B cell (primary cell): Measurements from ENCODE around the gene TMEM97. TPM values are rescaled to one million over a fixed set of nuclear protein-coding genes. Genes with fewer than 3 reads are reported as not detected.

ENCODE experiments used
- ATAC-seq: fragments of 200-7000 bp; cut with Tn5 transposase; one replicate; pipeline ENCODE4 v1.10.0; 2021; ENCODE audit warnings: low read depth, mild to moderate bottlenecking, moderate number of reproducible peaks, moderate library complexity
- CTCF ChIA-PET: fragments of 350-600 bp; sonication (Branson Sonifier 250); formaldehyde crosslinking; loops from one replicate; lab custom pipeline; 2021; ENCODE audit warnings: antibody characterized with exemption, inconsistent platforms; lab: Charles Lee
- POLR2A ChIA-PET: fragments of 350-600 bp; sonication (Branson Sonifier 250); formaldehyde crosslinking; loops from one replicate; lab custom pipeline; 2021; ENCODE audit warnings: antibody characterized with exemption; lab: Charles Lee
- DNase-seq: peaks from one replicate; pipeline ENCODE4 v3.0.0; 2013
- H2AFZ ChIP-seq: 2 replicates; pipeline ENCODE4 v1.6.1; 2012; ENCODE audit warnings: mild to moderate bottlenecking, low read depth, low read length; ENCODE audit not compliant: insufficient read depth, poor library complexity, severe bottlenecking
- H3K27ac ChIP-seq, 2 donors: 1 replicate in 1 of 2; 2 replicates in 1 of 2; pipeline ENCODE4 v1.5.1; 2012 to 2013; ENCODE audit warnings: low read length in 2 of 2, mild to moderate bottlenecking in 2 of 2, moderate library complexity in 1 of 2
- H3K27me3 ChIP-seq, 4 experiments: fragments of 200-600 bp in 1 of 4; sonication (generic) in 1 of 4; replicated peaks in 1 of 4; 1 replicate in 2 of 4; 2 replicates in 2 of 4; pipeline versions ENCODE4 v1.6.1 to v1.7.0; 2013 to 2016; ENCODE audit warnings: low read length in 3 of 4, mild to moderate bottlenecking in 2 of 4, mixed read lengths in 1 of 4, moderate library complexity in 1 of 4; ENCODE audit not compliant: insufficient read depth in 4 of 4, control insufficient read depth in 3 of 4; ENCODE audit errors: control extremely low read depth in 1 of 4
- H3K36me3 ChIP-seq, 2 experiments: replicated peaks in 1 of 2; 1 replicate in 1 of 2; 2 replicates in 1 of 2; pipeline versions ENCODE4 v1.6.1 to v1.7.1; 2013; ENCODE audit warnings: low read length in 1 of 2; ENCODE audit not compliant: insufficient read depth in 2 of 2, control insufficient read depth in 1 of 2; ENCODE audit errors: control extremely low read depth in 1 of 2, extremely low read depth in 1 of 2
- H3K4me1 ChIP-seq, 2 donors: fragments of 200-600 bp in 1 of 2; sonication (generic) in 1 of 2; 1 replicate in 1 of 2; 2 replicates in 1 of 2; pipeline versions ENCODE4 v1.5.1 to v1.6.1; 2013 to 2017; ENCODE audit warnings: low read length in 2 of 2; ENCODE audit not compliant: control insufficient read depth in 2 of 2, insufficient read depth in 2 of 2
- H3K4me2 ChIP-seq: replicated peaks from 2 replicates; pipeline ENCODE3; 2012; ENCODE audit warnings: mild to moderate bottlenecking, low read depth, low read length; ENCODE audit not compliant: poor library complexity, severe bottlenecking
- H3K4me3 ChIP-seq, 5 experiments: fragments of 200-600 bp in 1 of 5; sonication (generic) in 1 of 5; 1 replicate in 3 of 5; 2 replicates in 2 of 5; pipeline versions ENCODE4 v1.5.1 to v1.7.0; 2011 to 2016; ENCODE audit warnings: low read length in 4 of 5, mild to moderate bottlenecking in 4 of 5, low read depth in 2 of 5, control low read depth in 1 of 5, moderate library complexity in 1 of 5; ENCODE audit not compliant: insufficient read depth in 1 of 5; ENCODE audit errors: control extremely low read depth in 1 of 5, extremely low read depth in 1 of 5
- H3K79me2 ChIP-seq: fragments of 200-600 bp; sonication (generic); one replicate; pipeline ENCODE4 v1.6.0; 2016; ENCODE audit warnings: low read length; ENCODE audit not compliant: control insufficient read depth, insufficient read depth
- H3K9ac ChIP-seq: fragments of 200-600 bp; sonication (generic); 2 replicates; pipeline ENCODE4 v1.6.1; 2017; ENCODE audit warnings: mild to moderate bottlenecking, low read length, moderate library complexity
- H3K9me3 ChIP-seq, 3 donors: one replicate each; pipeline versions ENCODE4 v1.6.1 to v1.7.1; 2013; ENCODE audit warnings: low read length in 2 of 3; ENCODE audit not compliant: control insufficient read depth in 2 of 3, insufficient read depth in 1 of 3; ENCODE audit errors: control extremely low read depth in 1 of 3
- H4K20me1 ChIP-seq: 2 replicates; pipeline ENCODE4 v1.6.0; 2012; ENCODE audit warnings: mild to moderate bottlenecking, low read length; ENCODE audit not compliant: insufficient read depth, control insufficient read depth, poor library complexity, severe bottlenecking
- H3K27ac Mint-ChIP-seq: one replicate; pipeline ENCODE4 v1.8.0; 2021; ENCODE audit warnings: mixed read lengths
- H3K27me3 Mint-ChIP-seq: one replicate; pipeline ENCODE4 v1.8.0; 2021; ENCODE audit warnings: mixed read lengths
- H3K4me1 Mint-ChIP-seq: one replicate; pipeline ENCODE4 v1.8.0; 2021; ENCODE audit warnings: mixed read lengths
- H3K4me3 Mint-ChIP-seq: one replicate; pipeline ENCODE4 v1.8.0; 2021; ENCODE audit warnings: mixed read lengths
- H3K9me3 Mint-ChIP-seq: one replicate; pipeline ENCODE4 v1.8.0; 2022; ENCODE audit warnings: mixed read lengths; ENCODE audit not compliant: insufficient read depth
- CTCF ChIP-seq: fragments of 200-600 bp; IDR thresholded peaks from one replicate; pipeline ENCODE4 v1.8.0; 2022; ENCODE audit warnings: antibody characterized with exemption, mild to moderate bottlenecking
- EZH2 ChIP-seq: IDR thresholded peaks from 2 replicates; pipeline ENCODE4 v1.6.1; 2012; ENCODE audit warnings: borderline replicate concordance, low read depth, mild to moderate bottlenecking, moderate library complexity, low read length; ENCODE audit not compliant: insufficient read depth, poor library complexity, severe bottlenecking
- WGBS: methylation state at CpG from one replicate; pipeline ENCODE4 v1.1.5; 2013; ENCODE audit warnings: missing lambda C conversion rate; ENCODE audit not compliant: insufficient coverage; 5-methylcytosine and 5-hydroxymethylcytosine counted together
- intact Hi-C: fragments of 100-400 bp; cut with micrococcal nuclease; formaldehyde crosslinking; loops from one replicate; pipeline ENCODE4 v1.10.0; 2022
- polyA plus RNA-seq: library from polyadenylated mRNA; depleted of rRNA; stranded (reverse); fragments of >200 nt; gene quantifications from 2 replicates; pipeline ENCODE4 v1.2.3, GENCODE V29; 2012
- total RNA-seq, 2 donors: library from RNA; stranded (reverse); fragments of 120-200 nt in 1 of 2; gene quantifications; 1 replicate in 1 of 2; 2 replicates in 1 of 2; pipeline versions ENCODE4 v1.2.3 to v1.2.4, GENCODE V29; 2013 to 2022

Gene TMEM97
- total and polyA plus RNA-seq, 2 donors (not counting 1 experiment from before 2014, with no cell fraction given) = 1.6 to 6.4 TPM

DNA sequence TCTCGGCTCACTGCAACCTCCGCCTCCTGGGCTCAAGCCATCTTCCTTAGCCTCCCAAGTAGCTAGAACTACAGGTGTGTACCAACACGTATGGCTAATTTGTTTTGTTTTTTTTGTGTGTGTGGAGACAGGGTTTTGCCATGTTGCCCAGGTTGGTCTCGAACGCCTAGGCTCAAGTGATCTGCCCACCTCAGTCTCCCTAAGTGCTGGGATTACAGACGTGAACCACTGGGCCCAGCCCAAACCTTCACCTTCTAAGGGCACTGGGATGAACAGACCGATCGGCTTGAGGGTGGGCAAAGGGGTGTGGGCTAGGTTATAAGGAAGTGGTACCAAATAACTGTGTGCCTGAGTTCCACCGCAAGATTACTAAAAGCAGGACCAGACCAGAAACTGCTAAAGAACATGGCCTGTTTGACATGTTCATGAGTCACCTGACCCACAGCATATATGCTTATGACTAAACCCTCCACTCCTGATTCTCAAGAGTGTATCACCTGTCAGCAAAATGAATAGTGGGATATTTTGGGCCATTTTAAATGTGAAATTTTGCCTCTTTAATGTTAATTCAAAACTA lies 8.1 kb downstream of the TMEM97 start:
- ChIA-PET CTCF (no interaction called here), POLR2A (no interaction called here)
- Histone ChIP-seq H4K20me1 (peaks cover 4% of the 10 kb centered on the region), H3K27me3 (no peaks in the 10 kb centered on the region), H3K4me1 (no peaks in the 10 kb centered on the region), H3K36me3 (peaks cover 0 to 45% of the 10 kb centered on the region in 2 experiments), H3K4me2 (no peak overlapping the region), H3K27ac (no peak overlapping the region), H3K9ac (no peak overlapping the region), H3K79me2 (peaks cover 7% of the 10 kb centered on the region), H3K9me3 (no peaks in the 10 kb centered on the region), H3K4me3 (no peak overlapping the region), H2AFZ (no peak overlapping the region)
- DNase-seq (no peak), ATAC-seq (no peak)
- Mint-ChIP-seq H3K4me1 (peaks cover 5% of the 10 kb centered on the region), H3K27me3 (no peaks in the 10 kb centered on the region), H3K4me3 (no peak overlapping the region), H3K27ac (no peak overlapping the region), H3K9me3 (no peaks in the 10 kb centered on the region)
- 89% methylated on average over 4 of the region's 9 CpGs for WGBS
- intact Hi-C loops = no loop called here
- no peak for TF ChIP-seq CTCF
- no peak for TF ChIP-seq EZH2

DNA sequence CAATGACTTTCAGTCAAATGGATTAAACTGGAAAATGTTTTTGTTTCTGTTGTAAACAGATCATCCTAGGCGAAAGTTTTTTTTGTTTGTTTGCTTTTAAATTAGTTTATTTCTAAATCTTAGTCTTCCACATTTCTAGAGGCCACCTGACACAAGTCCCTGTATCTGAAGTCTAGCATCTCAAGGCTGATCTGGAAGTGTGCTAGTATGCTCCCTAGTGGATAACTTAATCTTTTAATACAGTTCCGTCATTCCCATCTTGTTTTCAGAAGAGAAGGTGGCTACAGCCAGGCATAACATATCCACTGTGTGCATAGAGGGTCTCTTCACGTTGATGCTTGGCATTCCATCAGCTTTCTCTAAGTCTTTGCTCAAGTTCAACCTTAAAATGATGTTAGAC lies 8.7 kb downstream of the TMEM97 start:
- no peaks in the 10 kb centered on the region for H3K27me3 Mint-ChIP-seq
- H3K4me2 ChIP-seq = no peak overlapping the region
- no peaks in the 10 kb centered on the region for H3K9me3 Mint-ChIP-seq
- peaks cover 9% of the 10 kb centered on the region for H4K20me1 ChIP-seq
- peaks cover 7% of the 10 kb centered on the region for H3K4me1 Mint-ChIP-seq
- no peaks in the 10 kb centered on the region for H3K4me1 ChIP-seq
- 100% methylated on average over 1 of the region's 3 CpGs for WGBS
- H3K27me3 ChIP-seq = no peaks in the 10 kb centered on the region
- DNase-seq (no peak), ATAC-seq (no peak)
- H3K36me3 ChIP-seq = peaks cover 0 to 47% of the 10 kb centered on the region in 2 experiments
- H3K27ac Mint-ChIP-seq = no peak overlapping the region
- H3K9ac ChIP-seq = no peak overlapping the region
- H3K4me3 ChIP-seq = no peak overlapping the region
- POLR2A ChIA-PET = no interaction called here
- peaks cover 13% of the 10 kb centered on the region for H3K79me2 ChIP-seq
- H3K9me3 ChIP-seq = no peaks in the 10 kb centered on the region
- H3K27ac ChIP-seq = no peak overlapping the region
- intact Hi-C loops = no loop called here
- no peak for TF ChIP-seq CTCF
- TF ChIP-seq EZH2 = no peak
- no peak overlapping the region for H2AFZ ChIP-seq
- H3K4me3 Mint-ChIP-seq = no peak overlapping the region
- CTCF ChIA-PET = no interaction called here
